Effector memory CD4-positive, alpha-beta T cell (primary cell): ENCODE results near the gene RFC5.

Source experiments
- DNase-seq, 3 donors: peaks; one replicate each; pipeline ENCODE4 v3.0.0-alpha.2; 2020
- H3K27ac ChIP-seq: 2 replicates; pipeline ENCODE4 v1.7.0; 2013; ENCODE audit warnings: mild to moderate bottlenecking, low read length, moderate library complexity; ENCODE audit not compliant: insufficient read depth, poor library complexity, severe bottlenecking
- H3K27me3 ChIP-seq: replicated peaks from 2 replicates; pipeline ENCODE4 v1.7.0; 2013; ENCODE audit warnings: mild to moderate bottlenecking, low read length; ENCODE audit not compliant: insufficient read depth, control insufficient read depth, poor library complexity, severe bottlenecking
- H3K36me3 ChIP-seq: 2 replicates; pipeline ENCODE4 v1.7.0; 2013; ENCODE audit warnings: mild to moderate bottlenecking, low read length, moderate library complexity; ENCODE audit not compliant: control insufficient read depth, insufficient read depth
- H3K4me1 ChIP-seq: 2 replicates; pipeline ENCODE4 v1.7.0; 2013; ENCODE audit warnings: low read length, mild to moderate bottlenecking; ENCODE audit not compliant: control insufficient read depth, insufficient read depth, poor library complexity, severe bottlenecking
- H3K4me3 ChIP-seq: 2 replicates; pipeline ENCODE4 v1.7.0; 2013; ENCODE audit warnings: low read length, low read depth, mild to moderate bottlenecking; ENCODE audit not compliant: insufficient read depth, poor library complexity, severe bottlenecking
- H3K9me3 ChIP-seq: 2 replicates; pipeline ENCODE4 v1.7.0; 2013; ENCODE audit warnings: mild to moderate bottlenecking, low read length, moderate library complexity; ENCODE audit not compliant: control insufficient read depth

RFC5 gene

GRCh38 chr12:118044577-118044976 is 28.1 kb downstream of the RFC5 start:
- Histone ChIP-seq H3K4me1 (no peaks in the 10 kb centered on the region), H3K27ac (no peak overlapping the region), H3K4me3 (no peak overlapping the region), H3K9me3 (no peaks in the 10 kb centered on the region), H3K36me3 (peaks cover 45% of the 10 kb centered on the region), H3K27me3 (no peaks in the 10 kb centered on the region)
- no peak for DNase-seq

GRCh38 chr12:118046430-118046829 is 29.9 kb downstream of the RFC5 start:
- no peak for DNase-seq

GRCh38 chr12:118050972-118051910 is 34.7 kb downstream of the RFC5 start:
- Histone ChIP-seq H3K4me1 (no peaks in the 10 kb centered on the region), H3K27ac (no peak overlapping the region), H3K4me3 (no peak overlapping the region), H3K9me3 (no peaks in the 10 kb centered on the region), H3K27me3 (no peaks in the 10 kb centered on the region), H3K36me3 (peaks cover 9% of the 10 kb centered on the region)
- no peak for DNase-seq

More at GRCh38 chr12:118046430-118046829, 29.9 kb downstream of the RFC5 start:
- Histone ChIP-seq H3K9me3 (no peaks in the 10 kb centered on the region), H3K27ac (no peak overlapping the region), H3K4me1 (no peaks in the 10 kb centered on the region), H3K4me3 (no peak overlapping the region), H3K36me3 (peaks cover 30% of the 10 kb centered on the region), H3K27me3 (no peaks in the 10 kb centered on the region)

- no peaks in the 10 kb centered on the region for H3K4me1 ChIP-seq
- peak overlapping the region; percentile 21 for H3K27ac ChIP-seq
Measured at GRCh38 chr12:118052324-118053070, 36.0 kb downstream of the RFC5 start.

GRCh38 chr12:118053071-118053985 is 36.8 kb downstream of the RFC5 start:
- peak overlapping the region; percentile 21 for H3K27ac ChIP-seq
- peak in 1 of 3 donors; percentile 10 for DNase-seq
- H3K36me3 ChIP-seq, result peaks cover 9% of the 10 kb centered on the region
- H3K27me3 ChIP-seq, result no peaks in the 10 kb centered on the region
- H3K9me3 ChIP-seq, result no peaks in the 10 kb centered on the region
- H3K4me1 ChIP-seq, result no peaks in the 10 kb centered on the region
- H3K4me3 ChIP-seq, result no peak overlapping the region

More at GRCh38 chr12:118052324-118053070, 36.0 kb downstream of the RFC5 start:
- no peaks in the 10 kb centered on the region for H3K27me3 ChIP-seq
- peaks cover 9% of the 10 kb centered on the region for H3K36me3 ChIP-seq
- H3K9me3 ChIP-seq, result no peaks in the 10 kb centered on the region
- no peak overlapping the region for H3K4me3 ChIP-seq
- no peak for DNase-seq

GRCh38 chr12:118055144-118055557 is 38.6 kb downstream of the RFC5 start:
- Histone ChIP-seq H3K4me3 (no peak overlapping the region), H3K4me1 (peaks cover 8% of the 10 kb centered on the region), H3K27ac (no peak overlapping the region), H3K9me3 (no peaks in the 10 kb centered on the region), H3K36me3 (peaks cover 9% of the 10 kb centered on the region), H3K27me3 (no peaks in the 10 kb centered on the region)
- DNase-seq, result peak; percentile 25 to 48 (median 46)

- H3K4me1 ChIP-seq, result peaks cover 11% of the 10 kb centered on the region
- DNase-seq, result no peak
Measured at GRCh38 chr12:118055865-118056773, 39.6 kb downstream of the RFC5 start.

GRCh38 chr12:118058227-118058626 is 41.7 kb downstream of the RFC5 start:
- DNase-seq, result no peak
- Histone ChIP-seq H3K4me1 (peaks cover 11% of the 10 kb centered on the region), H3K36me3 (no peaks in the 10 kb centered on the region), H3K9me3 (no peaks in the 10 kb centered on the region), H3K27me3 (no peaks in the 10 kb centered on the region), H3K27ac (no peak overlapping the region), H3K4me3 (no peak overlapping the region)

More at GRCh38 chr12:118055865-118056773, 39.6 kb downstream of the RFC5 start:
- H3K27me3 ChIP-seq, result no peaks in the 10 kb centered on the region
- H3K9me3 ChIP-seq, result no peaks in the 10 kb centered on the region
- peaks cover 9% of the 10 kb centered on the region for H3K36me3 ChIP-seq
- no peak overlapping the region for H3K27ac ChIP-seq
- no peak overlapping the region for H3K4me3 ChIP-seq

GRCh38 chr12:118058881-118059280 is 42.4 kb downstream of the RFC5 start:
- Histone ChIP-seq H3K27ac (no peak overlapping the region), H3K4me3 (no peak overlapping the region), H3K9me3 (no peaks in the 10 kb centered on the region), H3K27me3 (no peaks in the 10 kb centered on the region), H3K4me1 (peaks cover 11% of the 10 kb centered on the region), H3K36me3 (no peaks in the 10 kb centered on the region)
- no peak for DNase-seq
